OCI-LY1 (cell line): Measurements from ENCODE around the gene ZNF546.

ENCODE experiments used
- H2AFZ ChIP-seq: fragments of 200-600 bp; sonication (generic), shearing (Covaris generic); 2 replicates; pipeline ENCODE4 v1.6.0; 2014; ENCODE audit warnings: antibody characterized with exemption, mild to moderate bottlenecking, low read length
- H3F3A ChIP-seq: fragments of 200-600 bp; sonication (generic), shearing (Covaris generic); 2 replicates; pipeline ENCODE4 v1.6.0; 2014; ENCODE audit warnings: mild to moderate bottlenecking, antibody characterized with exemption, low read length, moderate library complexity; ENCODE audit not compliant: insufficient read depth
- H3K27ac ChIP-seq: fragments of 200-600 bp; sonication (generic); 2 replicates; pipeline ENCODE4 v1.5.1; 2014; ENCODE audit warnings: low read length, mixed run types, mild to moderate bottlenecking, low read depth; ENCODE audit not compliant: poor library complexity, severe bottlenecking
- H3K27me3 ChIP-seq: fragments of 200-600 bp; sonication (generic); 2 replicates; pipeline ENCODE4 v1.6.0; 2014; ENCODE audit warnings: antibody characterized with exemption, mild to moderate bottlenecking, low read length, moderate library complexity; ENCODE audit not compliant: insufficient read depth
- H3K36me3 ChIP-seq: fragments of 200-600 bp; sonication (generic); 2 replicates; pipeline ENCODE4 v1.6.1; 2014; ENCODE audit warnings: mild to moderate bottlenecking, antibody characterized with exemption, low read length, moderate library complexity, mixed read lengths; ENCODE audit not compliant: insufficient read depth
- H3K4me1 ChIP-seq: fragments of 200-600 bp; sonication (generic); 2 replicates; pipeline ENCODE4 v1.5.1; 2014; ENCODE audit warnings: mild to moderate bottlenecking, low read length, moderate library complexity; ENCODE audit not compliant: insufficient read depth, severe bottlenecking
- H3K4me2 ChIP-seq: fragments of 200-600 bp; sonication (generic), shearing (Covaris generic); 2 replicates; pipeline ENCODE4 v1.6.1; 2014; ENCODE audit warnings: low read length
- H3K4me3 ChIP-seq: fragments of 200-600 bp; sonication (generic); 2 replicates; pipeline ENCODE4 v1.5.1; 2014; ENCODE audit warnings: low read length, low read depth, mild to moderate bottlenecking, mixed read lengths; ENCODE audit not compliant: poor library complexity, severe bottlenecking
- H3K79me2 ChIP-seq: fragments of 200-600 bp; shearing (Covaris generic); 2 replicates; pipeline ENCODE4 v1.6.1; 2016; ENCODE audit warnings: mixed run types, low read length, mixed read lengths; ENCODE audit not compliant: insufficient read depth
- H3K9ac ChIP-seq: fragments of 200-600 bp; sonication (generic), shearing (Covaris generic); 2 replicates; pipeline ENCODE4 v1.6.1; 2014; ENCODE audit warnings: mild to moderate bottlenecking, low read length, mixed read lengths
- H3K9me2 ChIP-seq: fragments of 200-600 bp; sonication (generic), shearing (Covaris generic); 2 replicates; pipeline ENCODE4 v1.6.1; 2014; ENCODE audit warnings: low read depth, mild to moderate bottlenecking, low read length, mixed read lengths
- H3K9me3 ChIP-seq: fragments of 200-600 bp; shearing (Covaris generic); 2 replicates; pipeline ENCODE4 v1.6.1; 2014; ENCODE audit warnings: low read length, mixed read lengths
- H4K20me1 ChIP-seq: fragments of 200-600 bp; sonication (generic), shearing (Covaris generic); 2 replicates; pipeline ENCODE4 v1.6.0; 2016; ENCODE audit warnings: mild to moderate bottlenecking, low read length; ENCODE audit not compliant: insufficient read depth
- EZH2 ChIP-seq: fragments of 200-600 bp; sonication (generic), shearing (Covaris generic); IDR thresholded peaks from 2 replicates; pipeline ENCODE4 v1.8.0; 2017; ENCODE audit warnings: borderline replicate concordance, mixed run types, mild to moderate bottlenecking, antibody characterized with exemption, low read length, moderate library complexity, mixed read lengths
- TF ChIP-seq, protein P1 (sequence below): fragments of 200-600 bp; sonication (generic), shearing (Covaris generic); IDR thresholded peaks from 2 replicates; pipeline ENCODE4 v1.5.1; 2017; ENCODE audit warnings: mild to moderate bottlenecking, antibody characterized with exemption, low read length, moderate library complexity, mixed read lengths

The ZNF546 gene

DNA sequence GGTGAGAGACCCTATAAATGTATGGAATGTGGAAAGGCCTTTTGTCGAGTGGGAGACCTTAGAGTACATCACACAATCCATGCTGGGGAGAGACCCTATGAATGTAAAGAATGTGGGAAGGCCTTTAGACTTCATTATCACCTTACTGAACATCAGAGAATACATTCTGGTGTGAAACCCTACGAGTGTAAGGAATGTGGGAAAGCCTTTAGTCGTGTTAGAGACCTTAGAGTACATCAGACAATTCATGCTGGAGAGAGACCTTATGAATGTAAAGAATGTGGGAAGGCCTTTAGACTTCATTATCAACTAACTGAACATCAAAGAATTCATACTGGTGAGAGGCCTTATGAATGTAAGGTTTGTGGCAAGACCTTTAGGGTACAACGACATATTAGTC lies 17.1 kb downstream of the ZNF546 start:
- Histone ChIP-seq H3K9me3 (peaks cover 42% of the 10 kb centered on the region), H4K20me1 (no peaks in the 10 kb centered on the region), H3K36me3 (peaks cover 52% of the 10 kb centered on the region), H3K27me3 (no peaks in the 10 kb centered on the region), H3K9me2 (no peaks in the 10 kb centered on the region), H3K9ac (no peak overlapping the region), H3K79me2 (no peaks in the 10 kb centered on the region), H3F3A (0 out of 2 replicates have a peak, but pooled peaks cover 4% of the 10 kb centered on the region), H3K27ac (no peak overlapping the region), H3K4me3 (no peak overlapping the region), H3K4me1 (no peaks in the 10 kb centered on the region), H2AFZ (no peak overlapping the region), H3K4me2 (no peak overlapping the region)
- TF ChIP-seq, protein P1, sequence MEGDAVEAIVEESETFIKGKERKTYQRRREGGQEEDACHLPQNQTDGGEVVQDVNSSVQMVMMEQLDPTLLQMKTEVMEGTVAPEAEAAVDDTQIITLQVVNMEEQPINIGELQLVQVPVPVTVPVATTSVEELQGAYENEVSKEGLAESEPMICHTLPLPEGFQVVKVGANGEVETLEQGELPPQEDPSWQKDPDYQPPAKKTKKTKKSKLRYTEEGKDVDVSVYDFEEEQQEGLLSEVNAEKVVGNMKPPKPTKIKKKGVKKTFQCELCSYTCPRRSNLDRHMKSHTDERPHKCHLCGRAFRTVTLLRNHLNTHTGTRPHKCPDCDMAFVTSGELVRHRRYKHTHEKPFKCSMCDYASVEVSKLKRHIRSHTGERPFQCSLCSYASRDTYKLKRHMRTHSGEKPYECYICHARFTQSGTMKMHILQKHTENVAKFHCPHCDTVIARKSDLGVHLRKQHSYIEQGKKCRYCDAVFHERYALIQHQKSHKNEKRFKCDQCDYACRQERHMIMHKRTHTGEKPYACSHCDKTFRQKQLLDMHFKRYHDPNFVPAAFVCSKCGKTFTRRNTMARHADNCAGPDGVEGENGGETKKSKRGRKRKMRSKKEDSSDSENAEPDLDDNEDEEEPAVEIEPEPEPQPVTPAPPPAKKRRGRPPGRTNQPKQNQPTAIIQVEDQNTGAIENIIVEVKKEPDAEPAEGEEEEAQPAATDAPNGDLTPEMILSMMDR = no peak
- TF ChIP-seq EZH2 = no peak

DNA sequence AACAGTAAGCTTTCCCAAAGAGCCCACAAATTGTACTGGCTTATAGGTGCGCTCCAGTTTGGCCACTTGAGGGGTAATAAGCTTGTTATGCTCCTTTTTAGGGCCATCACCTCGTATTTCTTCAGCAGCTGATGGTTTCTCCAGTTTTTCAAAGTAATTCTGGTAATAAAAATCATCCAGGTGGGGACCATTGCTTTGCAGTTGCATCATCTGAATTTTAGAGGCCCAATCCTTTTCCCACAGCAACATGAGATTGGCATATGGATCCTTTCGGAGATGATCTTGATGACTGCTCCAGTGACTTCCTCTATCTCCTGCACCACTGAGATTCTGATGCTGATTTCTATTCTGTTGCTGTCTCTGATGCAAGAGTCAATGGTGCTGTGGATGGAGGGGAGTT lies 27.1 kb downstream of the ZNF546 start:
- TF ChIP-seq, protein P1 = no peak
- no peak for TF ChIP-seq EZH2
- peaks cover 40% of the 10 kb centered on the region for H3K9me3 ChIP-seq
- H3K4me3 ChIP-seq = no peak overlapping the region

DNA sequence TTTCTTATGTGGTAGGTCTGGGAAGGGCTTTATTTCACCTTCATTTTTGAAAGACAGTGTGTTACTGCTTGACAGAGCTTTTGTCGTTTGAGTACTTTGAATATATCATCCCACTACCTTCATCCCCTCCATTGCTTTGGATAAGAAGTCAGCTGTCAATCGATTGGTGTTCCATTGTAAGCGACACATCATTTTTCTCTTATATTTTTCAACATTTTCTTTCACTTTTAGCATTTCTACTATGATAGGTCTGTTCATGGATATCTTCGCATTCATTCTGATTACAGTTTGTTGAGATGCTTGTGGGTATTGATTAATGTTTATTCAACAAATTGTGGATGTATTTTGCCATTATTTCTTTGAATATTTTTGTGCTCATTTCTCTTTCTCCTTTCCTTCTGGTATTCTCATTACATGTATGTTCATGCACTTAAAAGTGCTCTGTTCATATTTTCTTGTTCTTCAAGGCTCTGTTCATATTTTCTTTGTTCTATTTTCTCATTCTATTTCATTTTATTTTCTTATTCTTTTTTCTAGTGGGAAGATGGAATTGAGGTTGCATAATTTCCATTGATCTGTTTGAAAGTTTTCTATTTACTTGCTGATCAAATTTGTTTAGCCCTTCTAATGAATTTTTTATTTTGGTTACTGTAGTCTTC lies 29.2 kb downstream of the ZNF546 start:
- Histone ChIP-seq H3K9ac (no peak overlapping the region), H4K20me1 (no peaks in the 10 kb centered on the region), H3K4me3 (no peak overlapping the region), H3K9me3 (peaks cover 45% of the 10 kb centered on the region), H3K4me2 (no peak overlapping the region), H3K4me1 (no peaks in the 10 kb centered on the region), H3K79me2 (no peaks in the 10 kb centered on the region), H2AFZ (no peak overlapping the region), H3K9me2 (no peaks in the 10 kb centered on the region), H3F3A (no peaks in the 10 kb centered on the region), H3K27me3 (no peaks in the 10 kb centered on the region), H3K36me3 (no peaks in the 10 kb centered on the region), H3K27ac (no peak overlapping the region)
- TF ChIP-seq, protein P1 = no peak
- TF ChIP-seq EZH2 = no peak

More for the DNA sequence above, 27.1 kb downstream of the ZNF546 start:
- Histone ChIP-seq H4K20me1 (no peaks in the 10 kb centered on the region), H3K9ac (no peak overlapping the region), H3K4me1 (no peaks in the 10 kb centered on the region), H3K27ac (no peak overlapping the region), H3K27me3 (no peaks in the 10 kb centered on the region), H3K9me2 (no peaks in the 10 kb centered on the region), H3K79me2 (no peaks in the 10 kb centered on the region), H3K36me3 (no peaks in the 10 kb centered on the region), H3F3A (no peaks in the 10 kb centered on the region), H3K4me2 (no peak overlapping the region), H2AFZ (no peak overlapping the region)
